ENCODE data around the gene CASQ2. TPM values are rescaled to one million over a fixed set of nuclear protein-coding genes. Genes with fewer than 3 reads are reported as not detected.

Gene CASQ2
- total RNA-seq, 5 donors from 2014 or later (not counting 1 experiment from before 2014, with no cell fraction given), result not detected

- Mint-ChIP-seq H3K9me3 (peaks cover 0 to 5% (median 4%) of the 10 kb centered on the region in 3 donors), H3K27ac (no peak overlapping the region), H3K4me3 (no peak overlapping the region), H3K4me1 (no peaks in the 10 kb centered on the region), H3K27me3 (peaks cover 0 to 9% of the 10 kb centered on the region in 2 donors), H3K36me3 (no peaks in the 10 kb centered on the region)
- WGBS (ENCODE audit: insufficient coverage), result 100% methylated on average over 1 of the region's 7 CpGs
- no peaks in the 10 kb centered on the region for H3K4me1 ChIP-seq (ENCODE audit: control insufficient read depth in 1 of 2, extremely low read depth in 1 of 2, insufficient read depth in 2 of 2, low read length in 2 of 2)
- H3K27me3 ChIP-seq (replicated peaks in 1 of 2; ENCODE audit: control insufficient read depth in 2 of 2, extremely low read depth in 1 of 2, insufficient read depth in 2 of 2, low read length in 1 of 2), result peaks cover 0 to 6% of the 10 kb centered on the region in 2 experiments
- ATAC-seq (replicated peaks in 1 of 4), result no peak
- H3K36me3 ChIP-seq (ENCODE audit: control insufficient read depth in 2 of 2, extremely low read depth in 1 of 2, insufficient read depth in 1 of 2, low read length in 1 of 2), result no peaks in the 10 kb centered on the region
- no peak overlapping the region for H3K4me3 ChIP-seq (ENCODE audit: control insufficient read depth in 1 of 2, extremely low read depth in 1 of 2, low read length in 1 of 2)
- no peaks in the 10 kb centered on the region for H3K9me3 ChIP-seq
- DNase-seq, result no peak
- POLR2A ChIA-PET, result no interaction called here
- no peak overlapping the region for H3K27ac ChIP-seq (ENCODE audit: low read length)
- CTCF ChIA-PET, result interaction anchor here in 1 of 2 donors (0.5 kb wide), 1 partner anchor 9 kb away, joined by 3 read pairs; no protein-coding TSS in a partner anchor
Observed at GRCh38 chr1:115761601-115762302, 6.8 kb downstream of the CASQ2 start.

- ATAC-seq (replicated peaks in 1 of 4) (no peak), DNase-seq (no peak)
- Histone ChIP-seq H3K9me3 (no peaks in the 10 kb centered on the region), H3K27me3 (replicated peaks in 1 of 2; ENCODE audit: control insufficient read depth in 2 of 2, extremely low read depth in 1 of 2, insufficient read depth in 2 of 2, low read length in 1 of 2) (peaks cover 0 to 7% of the 10 kb centered on the region in 2 experiments), H3K27ac (ENCODE audit: low read length) (no peak overlapping the region), H3K36me3 (ENCODE audit: control insufficient read depth in 2 of 2, extremely low read depth in 1 of 2, insufficient read depth in 1 of 2, low read length in 1 of 2) (no peaks in the 10 kb centered on the region), H3K4me3 (ENCODE audit: control insufficient read depth in 1 of 2, extremely low read depth in 1 of 2, low read length in 1 of 2) (no peak overlapping the region), H3K4me1 (ENCODE audit: control insufficient read depth in 1 of 2, extremely low read depth in 1 of 2, insufficient read depth in 2 of 2, low read length in 2 of 2) (no peaks in the 10 kb centered on the region)
- H3K4me3 Mint-ChIP-seq, result no peak overlapping the region
- H3K9me3 Mint-ChIP-seq, result peaks cover 0 to 5% (median 4%) of the 10 kb centered on the region in 3 donors
- WGBS (ENCODE audit: insufficient coverage), result no CpG with 5 or more reads among the region's 1 CpG
- H3K27me3 Mint-ChIP-seq, result peaks cover 6 to 14% of the 10 kb centered on the region in 2 donors
- H3K4me1 Mint-ChIP-seq, result no peaks in the 10 kb centered on the region
- H3K27ac Mint-ChIP-seq, result no peak overlapping the region
- ChIA-PET POLR2A (no interaction called here), CTCF (no interaction called here)
- no peaks in the 10 kb centered on the region for H3K36me3 Mint-ChIP-seq
Observed at GRCh38 chr1:115757856-115758255, 10.7 kb downstream of the CASQ2 start.

- H3K9me3 ChIP-seq, result no peaks in the 10 kb centered on the region
- Mint-ChIP-seq H3K4me3 (no peak overlapping the region), H3K27me3 (peaks cover 11 to 17% of the 10 kb centered on the region in 2 donors), H3K27ac (no peak overlapping the region), H3K4me1 (no peaks in the 10 kb centered on the region), H3K9me3 (peaks cover 0 to 5% (median 4%) of the 10 kb centered on the region in 3 donors), H3K36me3 (no peaks in the 10 kb centered on the region)
- no peak overlapping the region for H3K27ac ChIP-seq (ENCODE audit: low read length)
- H3K4me1 ChIP-seq (ENCODE audit: control insufficient read depth in 1 of 2, extremely low read depth in 1 of 2, insufficient read depth in 2 of 2, low read length in 2 of 2), result no peaks in the 10 kb centered on the region
- no peak for DNase-seq
- no peak overlapping the region for H3K4me3 ChIP-seq (ENCODE audit: control insufficient read depth in 1 of 2, extremely low read depth in 1 of 2, low read length in 1 of 2)
- no peak for ATAC-seq (replicated peaks in 1 of 4)
- ChIA-PET POLR2A (no interaction called here), CTCF (no interaction called here)
- peaks cover 0 to 7% of the 10 kb centered on the region in 2 experiments for H3K27me3 ChIP-seq (replicated peaks in 1 of 2; ENCODE audit: control insufficient read depth in 2 of 2, extremely low read depth in 1 of 2, insufficient read depth in 2 of 2, low read length in 1 of 2)
- WGBS (ENCODE audit: insufficient coverage), result no CpG with 5 or more reads among the region's 3 CpGs
- H3K36me3 ChIP-seq (ENCODE audit: control insufficient read depth in 2 of 2, extremely low read depth in 1 of 2, insufficient read depth in 1 of 2, low read length in 1 of 2), result no peaks in the 10 kb centered on the region
Observed at GRCh38 chr1:115757326-115757725, 11.2 kb downstream of the CASQ2 start.

- H3K4me3 Mint-ChIP-seq, result no peak overlapping the region
- peaks cover 0 to 5% (median 4%) of the 10 kb centered on the region in 3 donors for H3K9me3 Mint-ChIP-seq
- no peak for DNase-seq
- POLR2A ChIA-PET, result no interaction called here
- H3K27ac ChIP-seq (ENCODE audit: low read length), result no peak overlapping the region
- WGBS (ENCODE audit: insufficient coverage), result 76% methylated on average over 6 of the region's 8 CpGs
- CTCF ChIA-PET, result no interaction called here
- peaks cover 0 to 7% of the 10 kb centered on the region in 2 experiments for H3K27me3 ChIP-seq (replicated peaks in 1 of 2; ENCODE audit: control insufficient read depth in 2 of 2, extremely low read depth in 1 of 2, insufficient read depth in 2 of 2, low read length in 1 of 2)
- no peak overlapping the region for H3K4me3 ChIP-seq (ENCODE audit: control insufficient read depth in 1 of 2, extremely low read depth in 1 of 2, low read length in 1 of 2)
- no peak for ATAC-seq (replicated peaks in 1 of 4)
- no peaks in the 10 kb centered on the region for H3K4me1 Mint-ChIP-seq
- no peaks in the 10 kb centered on the region for H3K36me3 ChIP-seq (ENCODE audit: control insufficient read depth in 2 of 2, extremely low read depth in 1 of 2, insufficient read depth in 1 of 2, low read length in 1 of 2)
- no peak overlapping the region for H3K27ac Mint-ChIP-seq
- no peaks in the 10 kb centered on the region for H3K36me3 Mint-ChIP-seq
- H3K4me1 ChIP-seq (ENCODE audit: control insufficient read depth in 1 of 2, extremely low read depth in 1 of 2, insufficient read depth in 2 of 2, low read length in 2 of 2), result no peaks in the 10 kb centered on the region
- peaks cover 17 to 21% of the 10 kb centered on the region in 2 donors for H3K27me3 Mint-ChIP-seq
- H3K9me3 ChIP-seq, result no peaks in the 10 kb centered on the region
Observed at GRCh38 chr1:115755456-115756370, 12.8 kb downstream of the CASQ2 start.

DNA sequence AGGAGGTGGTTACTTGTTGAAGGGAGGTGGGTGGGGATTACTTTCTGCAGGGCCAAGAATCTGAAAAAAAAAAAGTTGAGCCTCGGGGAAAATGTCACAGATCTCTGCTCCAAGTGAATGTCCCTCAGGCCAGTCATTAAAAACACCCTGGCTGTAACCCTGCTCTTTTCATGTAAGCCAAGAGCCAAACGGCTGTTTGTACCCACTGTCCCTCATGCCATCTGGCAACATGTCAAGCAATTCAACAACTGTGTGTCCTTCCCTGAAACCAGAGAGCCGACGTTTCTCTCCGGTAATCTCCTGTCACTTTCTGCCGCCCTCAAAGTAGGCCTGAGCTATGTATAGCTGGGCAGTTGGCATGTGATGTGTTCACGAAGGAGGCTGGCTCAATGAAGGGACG is 14.7 kb downstream of the CASQ2 start:
- CTCF ChIA-PET, result no interaction called here
- 72% methylated on average over 8 of the region's 8 CpGs for WGBS (ENCODE audit: insufficient coverage)
- H3K9me3 Mint-ChIP-seq, result no peaks in the 10 kb centered on the region

DNA sequence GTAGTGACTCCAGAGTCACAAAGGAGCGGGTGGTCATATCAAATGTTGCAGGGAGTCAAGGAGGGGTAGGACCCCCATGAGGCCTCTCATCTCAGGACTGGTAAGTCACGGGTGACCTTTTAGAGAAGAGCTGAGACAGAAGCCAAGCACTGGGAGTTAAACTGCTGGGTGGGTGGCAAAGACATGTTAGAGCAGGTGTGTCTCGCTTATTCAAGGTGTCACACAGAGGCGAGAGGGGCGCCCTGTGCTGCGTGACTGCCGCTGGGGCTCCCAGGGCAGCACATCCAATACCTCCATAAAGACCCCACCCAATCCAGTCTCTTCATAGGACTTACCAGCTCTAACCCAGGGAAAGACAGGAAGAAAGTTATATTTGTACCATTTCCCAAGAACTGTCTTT is 15.2 kb downstream of the CASQ2 start:
- Mint-ChIP-seq H3K27me3 (peaks cover 21 to 25% of the 10 kb centered on the region in 2 donors), H3K36me3 (no peaks in the 10 kb centered on the region), H3K27ac (no peak overlapping the region), H3K4me3 (no peak overlapping the region), H3K9me3 (no peaks in the 10 kb centered on the region), H3K4me1 (no peaks in the 10 kb centered on the region)
- CTCF ChIA-PET, result no interaction called here
- POLR2A ChIA-PET, result no interaction called here
- Histone ChIP-seq H3K27ac (ENCODE audit: low read length) (no peak overlapping the region), H3K9me3 (no peaks in the 10 kb centered on the region), H3K36me3 (ENCODE audit: control insufficient read depth in 2 of 2, extremely low read depth in 1 of 2, insufficient read depth in 1 of 2, low read length in 1 of 2) (no peaks in the 10 kb centered on the region), H3K27me3 (replicated peaks in 1 of 2; ENCODE audit: control insufficient read depth in 2 of 2, extremely low read depth in 1 of 2, insufficient read depth in 2 of 2, low read length in 1 of 2) (peaks cover 0 to 16% of the 10 kb centered on the region in 2 experiments), H3K4me3 (ENCODE audit: control insufficient read depth in 1 of 2, extremely low read depth in 1 of 2, low read length in 1 of 2) (no peak overlapping the region), H3K4me1 (ENCODE audit: control insufficient read depth in 1 of 2, extremely low read depth in 1 of 2, insufficient read depth in 2 of 2, low read length in 2 of 2) (no peaks in the 10 kb centered on the region)
- WGBS (ENCODE audit: insufficient coverage), result 83% methylated on average over 5 of the region's 7 CpGs
- DNase-seq (no peak), ATAC-seq (replicated peaks in 1 of 4) (no peak)

More for the DNA sequence above, 14.7 kb downstream of the CASQ2 start:
- Histone ChIP-seq H3K27ac (ENCODE audit: low read length) (no peak overlapping the region), H3K36me3 (ENCODE audit: control insufficient read depth in 2 of 2, extremely low read depth in 1 of 2, insufficient read depth in 1 of 2, low read length in 1 of 2) (no peaks in the 10 kb centered on the region), H3K4me3 (ENCODE audit: control insufficient read depth in 1 of 2, extremely low read depth in 1 of 2, low read length in 1 of 2) (no peak overlapping the region), H3K4me1 (ENCODE audit: control insufficient read depth in 1 of 2, extremely low read depth in 1 of 2, insufficient read depth in 2 of 2, low read length in 2 of 2) (no peaks in the 10 kb centered on the region), H3K9me3 (no peaks in the 10 kb centered on the region), H3K27me3 (replicated peaks in 1 of 2; ENCODE audit: control insufficient read depth in 2 of 2, extremely low read depth in 1 of 2, insufficient read depth in 2 of 2, low read length in 1 of 2) (peaks cover 0 to 16% of the 10 kb centered on the region in 2 experiments)
- peaks cover 21 to 22% of the 10 kb centered on the region in 2 donors for H3K27me3 Mint-ChIP-seq
- H3K4me1 Mint-ChIP-seq, result no peaks in the 10 kb centered on the region
- no peak overlapping the region for H3K27ac Mint-ChIP-seq
- ATAC-seq (replicated peaks in 1 of 4) (no peak), DNase-seq (no peak)
- H3K36me3 Mint-ChIP-seq, result no peaks in the 10 kb centered on the region
- POLR2A ChIA-PET, result no interaction called here
- H3K4me3 Mint-ChIP-seq, result no peak overlapping the region
